Stimulated activated CD4-positive, alpha-beta T cell treated with anti-CD3 and anti-CD28 coated beads, Interleukin-2, amount 100 ng/mL, for 4 hours (primary cell): ENCODE data around the gene PNKP.

Experiments used
- DNase-seq: peaks from one replicate; pipeline ENCODE4 v3.0.0-alpha.2; 2020; ENCODE audit warnings: low read depth

Gene PNKP

GRCh38 chr19:49818649-49819370, 48.6 kb downstream of the PNKP start:
- DNase-seq: no peak

- DNase-seq: peak; percentile 76
These were observed 49.3 kb downstream of the PNKP start, which contains the start of gene MED25 for GRCh38 chr19:49817964-49818648. MED25 (plus strand) TSS chr19:49818289; CDS start chr19:49818342, 53 bp downstream.

DNA sequence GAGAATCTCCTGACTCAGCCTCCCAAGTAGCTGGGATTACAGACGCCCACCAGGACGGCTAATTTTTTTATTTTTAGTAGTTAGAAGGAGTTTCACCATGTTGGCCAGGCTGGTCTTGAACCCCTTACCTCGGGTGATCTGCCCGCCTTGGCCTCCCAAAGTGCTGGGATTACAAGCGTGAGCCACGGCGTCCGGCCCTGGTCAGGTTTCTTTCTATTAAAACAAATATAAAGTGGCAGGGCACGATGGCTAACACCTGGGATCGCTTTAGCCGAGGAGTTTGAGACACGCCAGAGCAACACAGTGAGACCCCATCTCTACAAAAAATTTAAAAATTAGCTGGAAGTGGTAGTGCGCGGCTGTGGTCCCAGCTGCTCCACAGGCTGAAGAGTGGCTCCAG, 50.8 kb downstream of the PNKP start:
- DNase-seq: no peak

DNA sequence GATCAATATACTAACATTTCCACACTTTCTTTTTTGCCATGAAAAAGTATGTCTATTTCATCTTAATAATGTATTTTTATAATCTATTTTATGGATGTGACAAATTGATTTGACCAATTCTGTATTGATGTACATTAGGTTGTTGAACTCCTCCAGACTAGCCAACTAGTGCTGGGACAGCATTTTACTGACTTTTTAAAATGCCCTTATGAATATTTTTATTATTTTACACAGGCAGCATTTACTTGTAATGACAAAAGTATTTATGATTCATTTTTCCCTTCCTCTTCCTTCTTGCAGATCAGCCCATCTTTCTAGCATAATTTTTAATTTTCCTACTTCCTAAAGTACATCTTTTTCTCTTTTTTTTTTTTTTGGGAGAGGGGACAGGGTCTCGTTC, 53.4 kb downstream of the PNKP start:
- no peak for DNase-seq

DNA sequence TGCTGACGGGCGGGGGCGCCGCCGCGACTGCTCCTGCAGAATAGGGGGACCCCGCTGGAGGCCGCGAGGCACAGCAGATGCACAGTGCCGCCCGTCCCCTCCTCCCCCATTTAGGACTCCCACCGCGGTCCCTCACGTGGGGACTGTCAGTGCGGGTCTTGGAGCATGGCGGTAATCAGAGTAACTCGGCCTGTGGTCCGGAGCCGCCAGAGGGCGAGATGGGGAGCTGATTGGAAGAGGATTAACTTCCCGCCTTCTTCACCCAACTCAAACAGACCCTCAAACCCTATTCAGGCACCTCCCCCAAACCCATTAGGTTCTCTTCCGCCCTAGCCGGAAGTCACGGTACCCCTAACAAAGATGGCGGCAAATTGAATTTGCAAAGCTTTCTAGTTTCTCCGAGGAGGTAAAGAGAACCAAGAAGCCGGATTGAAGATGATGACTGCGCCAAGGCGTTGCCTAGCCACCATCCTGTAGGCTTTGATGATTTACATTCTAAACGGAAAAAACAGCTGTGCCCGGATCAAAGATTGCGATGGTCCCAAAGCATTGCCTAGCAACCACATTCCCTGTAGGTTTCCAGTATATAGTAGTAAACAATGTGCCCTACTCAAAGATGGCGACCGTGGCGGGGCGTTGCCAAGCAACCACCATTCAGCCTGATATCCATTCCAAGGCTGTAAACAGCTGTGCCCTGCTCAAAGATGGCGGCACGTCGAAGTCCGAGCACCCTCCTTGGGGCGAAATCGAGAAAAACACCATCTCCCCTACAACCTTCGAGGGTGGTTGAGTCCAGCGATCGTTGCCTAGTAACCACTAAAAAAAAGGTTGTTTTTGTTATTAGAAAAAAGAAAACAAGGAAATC, 54.1 kb downstream of the PNKP start, which contains the start of gene FUZ:
Gene FUZ, minus strand, starts transcription at position 296 of the 865 bp plus-strand sequence. Its CDS starts 186 bp downstream, at position 110.
- DNase-seq: peak; percentile 82

DNA sequence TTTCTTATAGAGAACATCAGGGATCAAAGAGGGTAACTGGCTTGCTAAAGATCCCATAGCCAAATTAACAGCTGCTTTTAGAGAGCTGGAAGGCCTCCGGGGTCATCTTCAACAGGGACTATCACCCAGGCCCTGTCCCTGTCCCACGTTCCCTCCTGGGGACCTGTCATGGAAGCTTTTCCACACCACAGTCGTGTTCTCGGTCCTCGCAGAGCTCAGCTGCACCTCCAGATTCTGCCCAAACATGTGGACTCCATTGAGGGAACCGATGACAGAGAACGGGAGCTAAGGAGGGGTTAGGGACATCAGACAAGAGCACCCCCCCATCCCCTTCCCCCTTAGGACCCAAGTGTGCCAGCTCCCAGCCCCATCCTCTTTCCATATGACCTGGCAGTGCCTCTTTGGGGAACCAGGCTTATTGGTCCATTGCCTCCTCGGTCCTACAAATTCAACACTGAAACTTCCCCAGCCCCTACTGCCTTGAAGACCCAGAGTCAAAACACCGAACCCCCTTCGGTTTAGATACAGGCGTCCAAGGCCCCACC, 54.9 kb downstream of the PNKP start:
- DNase-seq: no peak

DNA sequence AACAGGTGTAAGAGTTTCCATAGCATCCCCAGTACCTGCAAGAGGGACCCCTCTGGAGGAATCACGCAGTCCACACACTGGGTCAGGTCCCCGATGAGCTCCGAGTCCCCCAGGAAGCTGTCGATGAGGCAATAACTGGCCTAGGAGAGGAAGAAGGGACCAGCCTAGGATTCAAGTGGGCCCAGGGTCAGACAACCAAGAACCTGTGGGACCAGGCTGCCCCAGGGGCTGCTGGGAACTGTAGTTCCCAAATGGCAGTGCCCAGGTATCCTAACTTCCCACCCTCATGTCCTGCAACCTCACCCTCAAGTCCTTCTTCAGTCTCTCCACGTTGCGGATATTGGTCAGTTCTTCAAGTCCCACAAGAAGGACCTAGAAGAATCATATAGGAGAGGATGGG, 56.0 kb downstream of the PNKP start:
- no peak for DNase-seq
